EH (cell line): ENCODE results near the gene CCK.

ENCODE experiments used
- DNase-seq: peaks from one replicate; pipeline ENCODE4 v3.0.0-alpha.2; 2015; ENCODE audit warnings: low read depth

CCK gene

GRCh38 chr3:42267878-42268277, 1.9 kb upstream of the CCK start:
- DNase-seq, result no peak

GRCh38 chr3:42265059-42265991, 660 bp downstream of the CCK start:
- peak; percentile 10 for DNase-seq

GRCh38 chr3:42264399-42265058, 1.5 kb downstream of the CCK start:
- peak; percentile 20 for DNase-seq

- DNase-seq, result no peak
Observed at GRCh38 chr3:42263354-42264346, 2.3 kb downstream of the CCK start.

- peak; percentile 66 for DNase-seq
Observed at GRCh38 chr3:42262525-42262924, 3.5 kb downstream of the CCK start.

- DNase-seq, result no peak
Observed at GRCh38 chr3:42257007-42257406, 9.0 kb downstream of the CCK start.

- peak; percentile 54 for DNase-seq
Observed at GRCh38 chr3:42256135-42256819, 9.7 kb downstream of the CCK start.

GRCh38 chr3:42254566-42254965, 11.4 kb downstream of the CCK start:
- peak; percentile 10 for DNase-seq

- DNase-seq, result no peak
Observed at GRCh38 chr3:42250761-42251160, 15.2 kb downstream of the CCK start.

- peak; percentile 63 for DNase-seq
Observed at GRCh38 chr3:42247576-42248027, 18.4 kb downstream of the CCK start.

GRCh38 chr3:42246091-42246490, 19.9 kb downstream of the CCK start:
- DNase-seq, result no peak

- DNase-seq, result no peak
Observed at GRCh38 chr3:42236611-42237010, 29.4 kb downstream of the CCK start.

GRCh38 chr3:42235532-42235931, 30.5 kb downstream of the CCK start:
- no peak for DNase-seq

GRCh38 chr3:42230860-42231259, 35.1 kb downstream of the CCK start:
- DNase-seq, result no peak

GRCh38 chr3:42229942-42230688, 35.9 kb downstream of the CCK start:
- DNase-seq, result peak; percentile 67

- no peak for DNase-seq
Observed at GRCh38 chr3:42229266-42229941, 36.6 kb downstream of the CCK start.

GRCh38 chr3:42228796-42229195, 37.2 kb downstream of the CCK start:
- peak; percentile 41 for DNase-seq

GRCh38 chr3:42226470-42227425, 39.2 kb downstream of the CCK start:
- peak; percentile 28 for DNase-seq
